Measurements from ENCODE around the gene ANKRD66.

Gene ANKRD66

DNA sequence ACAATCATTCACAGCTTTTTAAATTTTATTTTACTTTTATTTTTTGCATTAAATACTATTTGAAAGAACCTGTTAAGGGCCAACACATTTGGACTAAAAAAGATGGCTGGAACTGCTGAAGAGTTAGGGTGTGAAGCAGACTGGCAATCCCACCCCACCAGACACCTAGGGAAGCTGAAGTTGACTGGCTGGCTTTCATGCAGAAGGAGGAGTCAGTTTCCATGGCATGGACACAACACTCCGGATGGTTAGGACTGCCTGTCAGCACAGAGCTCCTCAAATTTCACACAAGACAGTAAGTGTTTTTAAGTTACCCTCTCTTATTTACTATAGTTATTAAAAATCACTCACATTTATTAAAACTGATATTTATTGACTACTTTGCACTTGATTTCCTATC lies at the start of gene ANKRD66:
ANKRD66 (plus strand) TSS at position 238 of the 400 bp plus-strand sequence. CDS start 5,016 bp downstream, outside the sequence.
- DNase-seq (ENCODE audit: low read depth) = no peak
- Histone ChIP-seq H3K36me3 (ENCODE audit: control insufficient read depth, insufficient read depth, low read length, severe bottlenecking) (no peaks in the 10 kb centered on the region), H3K9me3 (ENCODE audit: control insufficient read depth, low read length) (no peaks in the 10 kb centered on the region), H3K4me3 (ENCODE audit: low read length) (no peak within 1 kb of the TSS), H3K4me1 (ENCODE audit: control insufficient read depth, insufficient read depth, low read length) (no peaks in the 10 kb centered on the region), H3K27me3 (replicated peaks; ENCODE audit: control insufficient read depth, insufficient read depth, low read length) (peaks cover 9% of the 10 kb centered on the region), H3K9ac (ENCODE audit: low read length) (no peak within 1 kb of the TSS)

DNA sequence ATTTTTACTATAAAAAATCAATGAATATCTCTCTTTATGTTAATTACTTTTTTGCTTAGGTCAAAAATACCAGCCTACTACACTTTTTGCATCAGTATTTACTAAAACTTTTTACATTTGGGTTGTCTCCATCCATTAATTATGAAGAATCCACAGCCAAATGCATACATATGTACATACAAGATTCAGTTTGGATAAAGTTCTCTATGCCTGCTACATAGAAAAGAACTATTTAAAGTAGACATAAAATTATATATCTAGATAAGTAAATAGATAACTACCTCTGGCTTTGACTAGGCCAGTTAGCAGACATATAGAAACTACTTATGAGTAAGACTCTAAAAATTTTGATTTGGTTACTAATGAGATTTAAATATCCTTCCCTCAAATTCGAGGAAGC lies 46.8 kb upstream of the ANKRD66 start:
- Histone ChIP-seq H3K27me3 (replicated peaks; ENCODE audit: control insufficient read depth, insufficient read depth, low read length) (no peaks in the 10 kb centered on the region), H3K9me3 (ENCODE audit: control insufficient read depth, low read length) (no peaks in the 10 kb centered on the region), H3K4me3 (ENCODE audit: low read length) (no peak overlapping the region), H3K4me1 (ENCODE audit: control insufficient read depth, insufficient read depth, low read length) (no peaks in the 10 kb centered on the region), H3K36me3 (ENCODE audit: control insufficient read depth, insufficient read depth, low read length, severe bottlenecking) (no peaks in the 10 kb centered on the region), H3K9ac (ENCODE audit: low read length) (no peak overlapping the region)
- DNase-seq (ENCODE audit: low read depth) = no peak

DNA sequence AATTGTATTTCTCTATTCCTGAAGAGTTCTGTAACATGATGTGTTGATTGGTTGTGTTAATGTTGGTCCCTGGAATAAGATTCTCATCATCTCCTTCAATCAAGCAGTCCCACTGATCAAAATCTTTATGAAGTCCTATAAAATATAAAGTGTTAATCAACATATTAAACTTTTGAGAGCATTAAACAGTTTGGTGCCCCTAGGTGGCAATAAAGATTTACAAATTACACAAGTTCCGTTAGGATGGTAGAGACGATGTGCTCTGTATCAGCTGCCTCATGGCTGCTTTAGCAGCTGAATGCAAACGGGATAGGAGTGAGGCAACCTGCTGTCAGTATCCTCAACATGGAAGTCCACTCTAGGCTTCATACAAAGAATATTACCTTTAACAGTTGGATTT lies 42.2 kb upstream of the ANKRD66 start:
- peak; percentile 15 for DNase-seq (ENCODE audit: low read depth)
- no peak overlapping the region for H3K9ac ChIP-seq (ENCODE audit: low read length)
- H3K4me3 ChIP-seq (ENCODE audit: low read length) = no peak overlapping the region
- no peaks in the 10 kb centered on the region for H3K27me3 ChIP-seq (replicated peaks; ENCODE audit: control insufficient read depth, insufficient read depth, low read length)
- H3K4me1 ChIP-seq (ENCODE audit: control insufficient read depth, insufficient read depth, low read length) = no peaks in the 10 kb centered on the region
- no peaks in the 10 kb centered on the region for H3K36me3 ChIP-seq (ENCODE audit: control insufficient read depth, insufficient read depth, low read length, severe bottlenecking)
- H3K9me3 ChIP-seq (ENCODE audit: control insufficient read depth, low read length) = no peaks in the 10 kb centered on the region

DNA sequence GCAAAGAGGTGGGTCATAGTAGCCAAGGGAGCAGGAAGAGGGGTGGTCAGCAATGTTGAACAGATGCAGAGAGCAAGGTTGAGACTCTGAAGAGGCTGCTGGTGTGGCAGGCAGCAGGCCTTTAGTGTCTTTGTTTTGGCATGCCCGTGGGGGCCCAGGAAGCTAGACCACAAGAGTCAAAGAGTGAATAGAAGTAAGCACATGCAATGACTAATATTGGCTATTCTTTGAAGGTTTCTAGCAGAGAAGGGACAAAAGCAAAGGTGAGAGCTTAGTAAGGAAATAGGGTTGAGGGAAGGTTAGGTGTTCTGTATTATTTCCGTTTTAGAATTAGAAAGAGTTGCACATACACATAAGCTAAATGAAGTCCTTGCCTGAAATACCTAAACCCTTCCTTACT lies 40.3 kb upstream of the ANKRD66 start:
- Histone ChIP-seq H3K4me1 (ENCODE audit: control insufficient read depth, insufficient read depth, low read length) (no peaks in the 10 kb centered on the region), H3K9ac (ENCODE audit: low read length) (no peak overlapping the region), H3K4me3 (ENCODE audit: low read length) (no peak overlapping the region), H3K9me3 (ENCODE audit: control insufficient read depth, low read length) (no peaks in the 10 kb centered on the region), H3K27me3 (replicated peaks; ENCODE audit: control insufficient read depth, insufficient read depth, low read length) (no peaks in the 10 kb centered on the region), H3K36me3 (ENCODE audit: control insufficient read depth, insufficient read depth, low read length, severe bottlenecking) (no peaks in the 10 kb centered on the region)
- no peak for DNase-seq (ENCODE audit: low read depth)

DNA sequence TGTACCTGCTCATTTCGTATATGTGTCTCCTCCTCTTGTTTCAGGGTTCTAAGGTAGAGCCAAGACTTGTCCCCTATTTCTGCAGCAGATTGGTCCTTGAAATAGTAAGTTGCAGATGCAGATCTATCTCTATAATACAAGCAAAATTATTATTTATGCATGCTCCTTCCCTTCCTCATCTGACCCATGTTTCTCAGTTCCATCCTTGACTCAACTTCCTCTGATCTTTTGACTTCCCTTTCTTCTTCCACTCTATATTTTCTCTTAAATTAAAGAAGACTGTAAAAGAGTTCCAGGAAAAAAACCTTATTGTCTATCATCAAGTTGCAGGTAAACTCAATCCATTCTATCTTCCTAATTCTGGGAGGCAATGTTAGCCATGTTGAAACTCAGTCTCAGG lies 35.2 kb upstream of the ANKRD66 start:
- Histone ChIP-seq H3K9ac (ENCODE audit: low read length) (no peak overlapping the region), H3K4me1 (ENCODE audit: control insufficient read depth, insufficient read depth, low read length) (no peaks in the 10 kb centered on the region), H3K36me3 (ENCODE audit: control insufficient read depth, insufficient read depth, low read length, severe bottlenecking) (no peaks in the 10 kb centered on the region), H3K27me3 (replicated peaks; ENCODE audit: control insufficient read depth, insufficient read depth, low read length) (no peaks in the 10 kb centered on the region), H3K9me3 (ENCODE audit: control insufficient read depth, low read length) (no peaks in the 10 kb centered on the region), H3K4me3 (ENCODE audit: low read length) (no peak overlapping the region)
- no peak for DNase-seq (ENCODE audit: low read depth)

DNA sequence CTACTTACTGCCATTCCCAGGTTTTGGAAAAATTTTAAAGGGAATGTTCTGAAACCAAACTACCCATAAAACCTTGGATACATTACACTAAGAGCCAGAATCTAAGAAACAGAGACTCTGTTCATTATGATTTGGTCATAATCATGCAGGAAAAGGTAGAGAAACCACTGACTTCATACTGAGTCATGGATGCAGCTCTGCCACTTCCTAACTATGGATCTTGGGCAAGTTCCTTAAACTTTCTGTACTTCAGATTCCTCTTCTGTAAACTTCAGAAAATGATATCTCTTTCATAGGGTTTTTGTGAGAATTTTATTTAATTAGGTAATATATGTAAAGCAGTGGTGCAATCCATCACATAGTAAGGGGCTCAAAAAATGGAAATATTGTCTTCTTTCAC lies 31.6 kb upstream of the ANKRD66 start:
- Histone ChIP-seq H3K36me3 (ENCODE audit: control insufficient read depth, insufficient read depth, low read length, severe bottlenecking) (no peaks in the 10 kb centered on the region), H3K27me3 (replicated peaks; ENCODE audit: control insufficient read depth, insufficient read depth, low read length) (peaks cover 2% of the 10 kb centered on the region), H3K9ac (ENCODE audit: low read length) (no peak overlapping the region), H3K4me3 (ENCODE audit: low read length) (no peak overlapping the region), H3K4me1 (ENCODE audit: control insufficient read depth, insufficient read depth, low read length) (no peaks in the 10 kb centered on the region), H3K9me3 (ENCODE audit: control insufficient read depth, low read length) (no peaks in the 10 kb centered on the region)
- DNase-seq (ENCODE audit: low read depth) = no peak

DNA sequence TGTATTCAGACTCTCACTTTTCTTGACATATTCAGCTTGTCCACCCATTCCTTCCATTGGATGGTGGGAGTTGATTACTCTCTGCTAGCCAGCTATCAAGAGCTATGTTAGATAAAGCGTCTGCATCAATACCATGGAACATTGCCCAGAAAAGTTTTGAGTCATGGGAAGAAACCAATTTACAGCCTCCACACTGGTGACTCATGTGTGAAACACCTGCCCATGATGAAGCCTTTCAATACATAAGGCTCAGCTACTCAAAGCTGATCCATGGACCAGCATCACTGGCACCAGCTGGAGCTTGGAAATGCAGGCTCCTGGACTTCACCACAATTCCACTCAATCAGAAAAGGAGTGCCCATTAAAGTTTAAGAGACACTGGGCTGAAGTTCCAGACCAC lies 27.6 kb upstream of the ANKRD66 start:
- no peak overlapping the region for H3K9ac ChIP-seq (ENCODE audit: low read length)
- DNase-seq (ENCODE audit: low read depth) = no peak

DNA sequence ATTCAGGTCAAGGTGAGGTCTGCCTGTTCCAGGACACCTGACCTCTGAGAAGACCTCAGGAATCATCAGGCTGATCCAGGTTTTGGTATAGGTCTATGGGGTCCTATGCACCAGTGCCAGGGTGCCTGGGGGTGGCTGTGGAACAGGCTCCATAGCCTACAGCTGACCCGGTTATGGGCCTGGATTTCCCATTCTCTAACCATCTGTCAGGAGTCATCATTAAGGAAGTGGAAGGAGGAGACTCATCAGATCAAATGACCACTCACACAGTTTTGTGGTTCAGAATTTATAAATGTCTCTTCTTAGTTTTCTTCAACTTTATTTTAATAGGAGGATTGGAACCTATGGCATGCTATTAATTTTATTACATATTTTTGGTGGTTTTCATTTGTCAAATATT lies 26.3 kb upstream of the ANKRD66 start:
- no peak for DNase-seq (ENCODE audit: low read depth)
- Histone ChIP-seq H3K4me3 (ENCODE audit: low read length) (no peak overlapping the region), H3K9ac (ENCODE audit: low read length) (no peak overlapping the region), H3K4me1 (ENCODE audit: control insufficient read depth, insufficient read depth, low read length) (no peaks in the 10 kb centered on the region), H3K27me3 (replicated peaks; ENCODE audit: control insufficient read depth, insufficient read depth, low read length) (peaks cover 6% of the 10 kb centered on the region), H3K36me3 (ENCODE audit: control insufficient read depth, insufficient read depth, low read length, severe bottlenecking) (no peaks in the 10 kb centered on the region), H3K9me3 (ENCODE audit: control insufficient read depth, low read length) (no peaks in the 10 kb centered on the region)

More for the DNA sequence above, 27.6 kb upstream of the ANKRD66 start:
- H3K4me3 ChIP-seq (ENCODE audit: low read length) = no peak overlapping the region
- no peaks in the 10 kb centered on the region for H3K9me3 ChIP-seq (ENCODE audit: control insufficient read depth, low read length)
- H3K36me3 ChIP-seq (ENCODE audit: control insufficient read depth, insufficient read depth, low read length, severe bottlenecking) = no peaks in the 10 kb centered on the region
- H3K27me3 ChIP-seq (replicated peaks; ENCODE audit: control insufficient read depth, insufficient read depth, low read length) = peaks cover 6% of the 10 kb centered on the region
- H3K4me1 ChIP-seq (ENCODE audit: control insufficient read depth, insufficient read depth, low read length) = no peaks in the 10 kb centered on the region

DNA sequence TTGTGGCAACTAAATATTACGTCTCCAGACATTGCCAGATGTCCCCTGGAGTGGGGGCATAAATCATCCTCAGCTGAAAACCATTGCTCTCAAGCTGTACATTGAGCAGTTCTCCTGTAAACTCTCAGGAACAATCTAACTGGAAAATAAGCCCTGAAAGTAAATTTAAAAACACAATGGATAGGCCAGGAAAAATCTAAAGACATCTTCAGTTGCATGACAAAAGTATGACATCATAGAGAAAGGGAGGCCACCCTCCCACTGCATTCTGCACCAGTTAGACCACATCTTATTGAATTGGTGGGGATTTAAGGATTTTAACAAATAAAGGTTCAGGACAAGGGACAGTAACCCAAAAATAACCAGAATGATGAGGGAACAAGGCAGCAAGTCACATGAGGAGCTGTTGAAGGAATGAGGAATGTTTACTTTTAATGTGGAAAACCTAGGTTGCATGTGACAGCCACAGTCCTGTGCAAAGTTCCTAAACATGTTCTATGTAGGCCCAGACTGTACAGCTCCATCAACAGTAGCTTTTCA lies 16.9 kb upstream of the ANKRD66 start:
- no peak overlapping the region for H3K9ac ChIP-seq (ENCODE audit: low read length)
- no peak for DNase-seq (ENCODE audit: low read depth)
- H3K4me3 ChIP-seq (ENCODE audit: low read length) = no peak overlapping the region
- no peaks in the 10 kb centered on the region for H3K36me3 ChIP-seq (ENCODE audit: control insufficient read depth, insufficient read depth, low read length, severe bottlenecking)
- H3K4me1 ChIP-seq (ENCODE audit: control insufficient read depth, insufficient read depth, low read length) = no peaks in the 10 kb centered on the region
- no peaks in the 10 kb centered on the region for H3K9me3 ChIP-seq (ENCODE audit: control insufficient read depth, low read length)
- H3K27me3 ChIP-seq (replicated peaks; ENCODE audit: control insufficient read depth, insufficient read depth, low read length) = peaks cover 7% of the 10 kb centered on the region

DNA sequence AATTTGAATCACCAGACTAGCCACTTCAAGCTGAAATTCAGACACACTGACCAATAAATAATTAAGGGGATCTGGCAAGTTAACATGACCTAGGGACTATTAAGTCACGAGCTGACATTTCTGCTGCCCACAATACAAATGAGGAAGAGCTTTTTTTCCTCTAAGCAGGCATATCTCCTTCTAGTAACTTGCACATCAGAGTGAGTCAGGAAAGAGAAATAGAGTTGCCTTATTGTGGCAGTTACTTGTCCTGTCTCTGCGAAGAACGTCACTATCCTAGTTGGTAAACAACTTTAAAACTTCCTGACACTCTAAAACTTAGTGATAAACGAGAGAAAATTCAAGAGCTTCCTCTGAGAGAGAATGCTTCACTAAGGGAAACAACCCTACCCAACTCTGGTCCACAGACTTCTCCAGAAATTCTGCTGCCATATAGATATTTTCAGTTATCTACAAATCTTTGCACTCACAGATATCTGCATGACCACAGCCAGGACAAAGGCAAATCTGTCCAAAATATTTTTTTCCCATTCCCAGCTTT lies 15.7 kb upstream of the ANKRD66 start:
- Histone ChIP-seq H3K9me3 (ENCODE audit: control insufficient read depth, low read length) (no peaks in the 10 kb centered on the region), H3K9ac (ENCODE audit: low read length) (no peak overlapping the region), H3K27me3 (replicated peaks; ENCODE audit: control insufficient read depth, insufficient read depth, low read length) (peaks cover 14% of the 10 kb centered on the region), H3K36me3 (ENCODE audit: control insufficient read depth, insufficient read depth, low read length, severe bottlenecking) (no peaks in the 10 kb centered on the region), H3K4me3 (ENCODE audit: low read length) (no peak overlapping the region), H3K4me1 (ENCODE audit: control insufficient read depth, insufficient read depth, low read length) (peaks cover 4% of the 10 kb centered on the region)
- DNase-seq (ENCODE audit: low read depth) = no peak

DNA sequence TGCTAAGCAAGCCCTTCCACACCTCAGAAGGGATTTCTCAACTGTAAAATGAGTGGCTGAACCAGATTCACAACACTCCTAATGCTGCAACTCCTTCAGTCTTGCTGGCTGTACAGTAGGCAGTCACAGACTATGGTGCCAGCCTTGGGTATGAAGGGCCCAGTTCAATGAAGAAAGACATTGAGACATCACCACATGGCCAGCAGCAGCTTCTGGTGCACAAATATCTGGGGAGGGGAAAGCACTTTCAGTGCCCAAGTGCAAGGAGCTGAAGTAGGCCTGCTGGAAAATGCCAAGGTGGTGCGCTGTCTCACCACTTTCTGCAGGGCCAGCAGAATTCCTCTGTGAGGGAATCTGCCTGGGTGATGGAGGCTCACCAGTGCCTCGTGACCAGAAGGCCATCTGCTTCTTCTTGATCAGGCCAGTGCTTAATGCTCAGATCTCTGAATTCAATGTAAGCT lies 13.4 kb upstream of the ANKRD66 start:
- Histone ChIP-seq H3K9me3 (ENCODE audit: control insufficient read depth, low read length) (no peaks in the 10 kb centered on the region), H3K27me3 (replicated peaks; ENCODE audit: control insufficient read depth, insufficient read depth, low read length) (peaks cover 26% of the 10 kb centered on the region), H3K4me3 (ENCODE audit: low read length) (no peak overlapping the region), H3K36me3 (ENCODE audit: control insufficient read depth, insufficient read depth, low read length, severe bottlenecking) (no peaks in the 10 kb centered on the region), H3K9ac (ENCODE audit: low read length) (no peak overlapping the region), H3K4me1 (ENCODE audit: control insufficient read depth, insufficient read depth, low read length) (peaks cover 4% of the 10 kb centered on the region)
- no peak for DNase-seq (ENCODE audit: low read depth)

All from adipocyte (in vitro differentiated cells).